NCI-H187 treated with DMSO at 0.1 percent for 48 hours (cell line): ENCODE data around the gene EXOC4.
"Not testable (repeated sequence)": the region's sequence is repeated elsewhere in the genome, so short reads cannot be mapped to it uniquely, and the experiment has no call there.

Experiments used
- DNase-seq: peaks from one replicate; lab custom pipeline; 2025; lab: John Stamatoyannopoulos, UW

EXOC4 gene

DNA sequence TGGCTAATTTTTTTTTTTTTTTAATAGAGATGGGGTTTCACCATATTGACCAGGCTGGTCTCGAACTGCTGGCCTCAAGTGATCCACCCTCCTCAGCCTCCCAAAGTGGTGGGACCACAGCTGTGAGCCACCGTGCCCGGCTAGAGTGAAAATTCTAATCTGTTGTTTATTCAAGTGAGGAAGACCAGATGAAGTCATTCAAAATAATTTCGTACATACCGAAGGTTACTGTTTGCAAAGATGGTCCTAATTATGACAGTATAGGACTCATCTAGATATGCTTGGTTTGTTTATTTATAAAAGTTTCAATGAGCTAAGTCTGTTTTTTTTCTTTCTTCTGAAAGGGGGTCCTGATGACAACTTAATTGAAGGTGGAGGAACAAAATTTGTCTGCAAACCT is 376.8 kb downstream of the EXOC4 start:
- DNase-seq, result no peak

DNA sequence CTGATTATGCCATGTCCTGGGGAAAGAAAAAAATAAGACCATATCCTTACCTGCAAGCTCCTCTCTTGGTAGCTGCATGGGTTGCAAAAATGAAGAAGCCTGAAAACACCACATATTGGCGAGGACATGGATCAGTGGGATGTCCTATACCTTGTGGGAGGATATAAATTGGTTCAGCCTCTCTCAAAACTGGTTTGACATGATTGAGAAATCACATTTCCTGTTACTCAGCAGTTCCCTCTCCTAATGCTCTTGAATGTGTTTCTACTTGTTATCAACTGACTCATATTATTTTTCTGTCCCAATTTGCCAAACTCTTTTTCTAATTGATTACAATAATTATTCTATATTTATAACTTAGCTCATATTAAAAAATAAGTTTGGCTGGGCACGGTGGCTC is 380.2 kb downstream of the EXOC4 start:
- no peak for DNase-seq

GRCh38 chr7:133635541-133635940 is 382.7 kb downstream of the EXOC4 start:
- no peak for DNase-seq

GRCh38 chr7:133638857-133639256 is 386.0 kb downstream of the EXOC4 start:
- DNase-seq, result no peak

- DNase-seq, result no peak
These were observed 388.6 kb downstream of the EXOC4 start for GRCh38 chr7:133641436-133641835.

DNA sequence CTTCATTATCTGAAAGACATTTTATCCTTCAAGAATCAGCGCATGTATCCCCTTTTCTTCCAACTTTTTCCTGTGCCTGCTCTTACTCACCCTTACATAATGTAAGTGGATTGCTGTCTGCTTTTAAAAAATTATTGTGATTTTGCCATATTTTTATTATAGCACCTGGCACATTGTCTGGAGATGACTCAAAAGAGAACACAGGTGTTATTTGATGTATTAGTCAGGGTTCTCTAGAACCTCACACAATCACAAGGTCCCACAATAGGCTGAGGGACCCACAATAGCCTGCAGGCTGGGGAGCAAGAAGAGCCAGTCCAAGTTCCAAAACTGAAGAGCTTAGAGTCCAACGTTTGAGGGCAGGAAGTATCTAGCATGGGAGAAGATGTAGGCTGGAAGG is 390.0 kb downstream of the EXOC4 start:
- no peak for DNase-seq

DNA sequence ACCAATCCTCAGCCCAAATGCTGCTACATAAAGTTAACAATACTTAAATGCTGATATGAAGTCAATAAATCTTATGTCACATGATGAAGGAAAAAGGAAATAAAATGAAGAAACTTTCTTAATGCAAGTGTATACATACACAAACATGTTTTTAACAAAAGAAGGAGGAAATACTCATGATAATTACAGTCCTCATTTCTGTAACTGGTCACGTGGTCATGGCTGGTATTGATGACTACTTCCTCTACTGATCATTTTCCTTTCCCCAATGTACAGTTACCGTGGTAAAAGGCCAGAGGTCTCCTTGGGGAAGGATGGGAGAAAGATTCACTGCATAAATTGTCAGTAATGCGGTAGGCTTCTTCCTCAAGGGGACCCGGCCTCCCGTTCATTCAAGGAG is 390.8 kb downstream of the EXOC4 start:
- DNase-seq, result not testable (repeated sequence)

DNA sequence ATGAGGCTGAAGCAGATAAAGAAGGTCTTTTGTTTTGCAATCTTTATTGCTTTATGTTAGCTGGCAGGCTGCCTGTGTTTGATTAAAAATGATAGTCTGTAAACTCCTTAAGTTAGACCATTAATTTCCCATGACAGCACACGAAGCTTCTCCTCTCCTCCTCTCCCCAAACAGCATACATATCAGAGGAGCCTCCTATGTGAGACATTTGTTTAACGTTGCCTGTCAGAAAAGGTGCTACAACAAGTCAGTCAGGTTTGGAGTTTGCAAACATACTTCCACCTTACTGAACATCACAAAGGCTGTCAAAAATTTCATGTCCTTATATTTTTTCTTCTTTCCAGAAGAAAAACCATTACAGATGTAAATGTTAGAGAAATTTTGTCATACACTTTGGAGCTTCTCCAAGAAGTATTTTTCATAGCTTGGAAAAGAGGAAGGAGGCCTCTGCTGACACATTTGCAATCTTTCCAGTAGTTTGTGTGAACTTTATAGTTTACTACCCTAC is 393.1 kb downstream of the EXOC4 start:
- DNase-seq, result no peak

- no peak for DNase-seq
These were observed 393.8 kb downstream of the EXOC4 start for GRCh38 chr7:133646472-133647315.

DNA sequence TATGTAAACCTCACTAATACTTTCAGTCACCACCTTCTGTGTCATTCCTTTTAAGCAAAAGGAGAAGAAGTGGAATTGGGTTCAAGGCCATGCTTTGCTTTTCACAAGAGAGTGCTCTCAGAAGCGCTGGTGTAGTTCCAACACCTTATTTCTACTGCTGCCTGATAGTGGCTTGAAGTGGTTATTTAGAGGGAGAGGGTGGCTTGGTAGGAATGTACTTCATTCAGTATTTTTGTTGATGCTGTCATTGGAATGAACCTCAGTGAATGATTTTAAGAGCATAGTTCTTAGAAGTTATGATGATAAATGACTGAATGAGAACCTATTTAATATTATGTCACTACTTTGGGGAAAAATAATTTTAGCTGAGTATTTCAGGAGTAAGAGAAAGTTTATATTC is 396.7 kb downstream of the EXOC4 start:
- no peak for DNase-seq

- no peak for DNase-seq
These were observed 397.2 kb downstream of the EXOC4 start for GRCh38 chr7:133650069-133650468.

DNA sequence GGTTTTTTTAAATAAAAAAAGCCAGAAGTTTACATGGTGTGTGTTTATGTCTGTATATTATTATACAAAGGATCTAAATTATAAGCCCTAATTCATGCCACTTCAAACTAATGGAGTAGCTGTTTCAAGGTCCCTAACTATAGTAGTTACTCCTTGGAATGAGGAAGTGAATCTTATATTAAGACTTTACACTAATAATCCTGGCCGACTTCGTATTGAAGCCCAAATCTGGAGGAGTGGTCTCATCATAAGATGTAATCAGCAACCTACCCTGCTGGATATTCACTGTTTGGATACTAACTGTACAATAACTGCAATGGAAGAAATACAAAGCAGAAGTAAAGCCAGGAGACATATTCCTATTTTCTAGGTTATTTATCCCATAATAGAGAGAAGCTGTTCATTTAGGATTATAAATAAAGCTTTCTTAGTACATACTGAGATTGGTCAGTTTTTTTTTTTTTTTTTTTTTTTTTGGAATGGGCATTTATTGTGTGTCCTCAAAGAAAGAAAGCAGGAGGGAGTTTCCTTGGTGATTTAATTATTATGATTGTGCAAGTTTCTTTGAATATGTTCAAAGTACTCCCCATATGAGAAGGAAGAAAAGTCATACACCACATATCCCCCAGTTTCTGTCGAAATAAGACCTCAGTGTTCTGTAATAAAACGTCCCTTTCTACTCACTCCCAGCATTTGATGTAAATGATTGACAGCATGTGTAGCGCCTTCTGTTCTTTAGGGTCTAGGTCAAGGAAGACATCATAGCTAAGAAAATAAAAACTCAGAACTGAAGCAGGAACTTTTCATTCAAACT is 397.8 kb downstream of the EXOC4 start:
- DNase-seq, result no peak

DNA sequence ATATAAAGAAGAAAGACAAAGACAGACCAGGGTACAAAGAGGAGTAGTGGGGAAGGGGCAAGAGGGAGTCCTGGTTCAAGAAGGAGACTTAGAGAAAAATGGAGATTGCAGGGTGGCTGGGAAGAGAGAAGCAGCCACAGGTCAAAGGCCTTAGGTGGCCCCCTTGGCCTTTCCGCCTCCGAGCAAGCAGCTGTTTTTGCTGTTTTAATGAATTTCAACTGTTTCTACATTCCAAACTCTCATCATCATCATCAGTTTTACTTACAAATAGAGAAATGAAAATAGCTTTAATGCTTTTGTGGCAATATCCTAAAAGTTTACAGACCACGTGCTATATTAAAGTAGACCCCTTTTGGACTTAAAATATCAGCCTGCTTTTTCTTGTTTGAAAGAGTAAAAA is 399.7 kb downstream of the EXOC4 start:
- DNase-seq, result no peak

DNA sequence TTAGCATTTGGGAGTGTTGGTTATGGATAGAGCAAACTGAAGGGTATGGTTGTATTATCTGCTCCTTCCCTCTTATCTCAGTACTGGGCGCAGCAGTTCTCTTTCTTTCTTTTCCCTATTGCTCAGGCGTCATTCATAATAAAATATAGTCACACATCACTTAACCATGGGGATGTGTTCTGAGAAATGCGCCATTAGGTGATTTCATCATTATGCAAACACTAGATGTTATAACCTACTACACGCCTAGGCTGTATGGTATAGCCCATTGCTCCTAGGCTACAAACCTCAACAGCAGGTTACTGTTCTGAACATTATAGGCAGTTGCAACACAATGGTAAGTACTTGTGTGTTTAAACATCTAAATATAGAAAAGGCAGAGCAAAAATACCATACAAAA is 401.7 kb downstream of the EXOC4 start:
- DNase-seq, result no peak

- no peak for DNase-seq
These were observed 409.4 kb downstream of the EXOC4 start for GRCh38 chr7:133662276-133662675.

- DNase-seq, result no peak
These were observed 410.0 kb downstream of the EXOC4 start for GRCh38 chr7:133662830-133663229.

DNA sequence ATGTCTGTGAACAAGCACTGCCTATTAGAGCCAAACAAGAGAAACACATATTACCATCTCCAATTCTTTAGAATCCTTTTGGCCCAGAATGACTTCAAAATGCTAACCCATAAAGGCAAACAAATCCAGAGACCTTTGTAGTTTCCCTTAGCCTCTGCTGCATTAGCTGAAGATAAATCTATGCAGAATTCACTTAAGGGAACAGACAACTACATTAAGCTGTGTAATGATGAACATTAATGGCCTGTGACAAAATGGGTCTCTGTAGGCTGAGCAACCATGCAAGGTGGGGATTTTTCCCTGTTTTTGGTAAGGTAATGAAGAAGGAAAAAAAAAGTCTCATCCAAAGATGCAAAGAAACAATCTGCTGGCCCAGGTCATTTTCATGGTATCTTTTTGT is 411.6 kb downstream of the EXOC4 start:
- DNase-seq, result no peak

- no peak for DNase-seq
These were observed 415.6 kb downstream of the EXOC4 start for GRCh38 chr7:133668296-133669060.

DNA sequence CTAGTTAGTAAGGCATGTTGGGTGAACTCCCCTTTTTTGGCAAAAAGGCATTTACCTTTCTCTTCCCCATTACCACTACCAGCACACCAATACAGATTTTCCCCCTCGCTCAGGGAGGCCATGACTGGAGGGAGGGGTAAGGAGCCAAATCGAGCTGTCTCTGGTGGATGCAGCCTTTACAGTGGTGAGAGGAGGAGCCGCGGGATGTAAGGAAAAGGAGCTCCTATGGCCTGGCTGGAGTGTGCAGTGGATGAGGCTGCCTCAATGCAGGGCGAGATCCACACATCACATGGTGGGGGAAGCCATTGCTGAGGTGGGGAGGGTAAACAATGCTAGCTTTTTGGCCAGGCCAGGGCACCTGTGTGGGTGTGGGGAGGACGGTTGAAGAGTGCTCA is 416.2 kb downstream of the EXOC4 start:
- no peak for DNase-seq

DNA sequence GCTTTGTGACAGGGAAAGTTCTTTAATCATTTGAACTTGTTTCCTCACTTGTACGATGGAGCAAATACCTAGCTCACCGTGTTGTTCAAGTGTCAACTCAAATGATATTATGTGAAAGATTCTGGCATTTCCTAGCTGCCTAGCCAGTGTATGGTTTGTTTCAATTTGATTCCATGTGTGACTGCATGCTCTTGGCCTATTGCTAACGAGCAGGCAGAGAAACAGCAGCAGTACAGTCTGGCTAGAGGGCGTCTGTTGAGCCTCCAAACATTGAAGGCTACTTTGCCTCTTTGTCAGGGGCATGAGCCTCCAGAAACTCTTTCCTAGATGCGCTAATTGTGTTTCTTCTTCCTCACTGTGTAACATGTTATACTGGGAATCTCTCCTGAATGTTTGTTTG is 417.4 kb downstream of the EXOC4 start:
- no peak for DNase-seq

- no peak for DNase-seq
These were observed 420.0 kb downstream of the EXOC4 start for GRCh38 chr7:133672866-133673265.

GRCh38 chr7:133674079-133674763 is 421.3 kb downstream of the EXOC4 start:
- DNase-seq, result no peak
